PC-3 (cell line): Measurements from ENCODE around the gene NEDD4L.

Source experiments
- EZH2 ChIP-seq: fragments of 300-600 bp; sonication (generic); IDR thresholded peaks from one replicate; pipeline ENCODE4 v1.6.1; 2017; ENCODE audit warnings: antibody characterized with exemption, mild to moderate bottlenecking, low read length; ENCODE audit not compliant: unreplicated experiment
- TF ChIP-seq, protein P1 (sequence below): fragments of 300-600 bp; sonication (generic); conservative IDR thresholded peaks from 2 replicates; pipeline ENCODE4 v1.5.1; 2017; ENCODE audit warnings: antibody characterized with exemption, low read depth, mild to moderate bottlenecking, low read length

- TF ChIP-seq EZH2: no peak
- TF ChIP-seq, protein P1, sequence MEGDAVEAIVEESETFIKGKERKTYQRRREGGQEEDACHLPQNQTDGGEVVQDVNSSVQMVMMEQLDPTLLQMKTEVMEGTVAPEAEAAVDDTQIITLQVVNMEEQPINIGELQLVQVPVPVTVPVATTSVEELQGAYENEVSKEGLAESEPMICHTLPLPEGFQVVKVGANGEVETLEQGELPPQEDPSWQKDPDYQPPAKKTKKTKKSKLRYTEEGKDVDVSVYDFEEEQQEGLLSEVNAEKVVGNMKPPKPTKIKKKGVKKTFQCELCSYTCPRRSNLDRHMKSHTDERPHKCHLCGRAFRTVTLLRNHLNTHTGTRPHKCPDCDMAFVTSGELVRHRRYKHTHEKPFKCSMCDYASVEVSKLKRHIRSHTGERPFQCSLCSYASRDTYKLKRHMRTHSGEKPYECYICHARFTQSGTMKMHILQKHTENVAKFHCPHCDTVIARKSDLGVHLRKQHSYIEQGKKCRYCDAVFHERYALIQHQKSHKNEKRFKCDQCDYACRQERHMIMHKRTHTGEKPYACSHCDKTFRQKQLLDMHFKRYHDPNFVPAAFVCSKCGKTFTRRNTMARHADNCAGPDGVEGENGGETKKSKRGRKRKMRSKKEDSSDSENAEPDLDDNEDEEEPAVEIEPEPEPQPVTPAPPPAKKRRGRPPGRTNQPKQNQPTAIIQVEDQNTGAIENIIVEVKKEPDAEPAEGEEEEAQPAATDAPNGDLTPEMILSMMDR: no peak
Measured at GRCh38 chr18:58038063-58038462, 6.0 kb upstream of the NEDD4L start.
